Astrocyte (in vitro differentiated cells and primary cell): ENCODE results near the gene ALPL. TPM values are rescaled to one million over a fixed set of nuclear protein-coding genes. Genes with fewer than 3 reads are reported as not detected.

Source experiments
- DNase-seq: peaks from one replicate; pipeline ENCODE4 v3.0.0-alpha.2; 2010; ENCODE audit warnings: low read depth
- FAIRE-seq: peaks from 2 replicates; lab custom pipeline; 2011; peaks lifted over from hg19 to GRCh38; lab: Jason Lieb, UNC
- H2AFZ ChIP-seq: 2 replicates; pipeline ENCODE4 v1.6.0; 2012; ENCODE audit warnings: low read depth, low read length, inconsistent platforms
- H3K27ac ChIP-seq: 2 replicates; pipeline ENCODE4 v1.5.1; 2011; ENCODE audit warnings: low read depth, low read length, inconsistent platforms
- H3K27me3 ChIP-seq: 2 replicates; pipeline ENCODE4 v1.6.0; 2011; ENCODE audit warnings: low read length, inconsistent platforms; ENCODE audit not compliant: insufficient read depth
- H3K36me3 ChIP-seq: 2 replicates; pipeline ENCODE4 v1.5.1; 2011; ENCODE audit warnings: low read length, inconsistent platforms; ENCODE audit not compliant: insufficient read depth
- H3K4me1 ChIP-seq: 2 replicates; pipeline ENCODE4 v1.5.1; 2011; ENCODE audit warnings: low read length, inconsistent platforms; ENCODE audit not compliant: insufficient read depth
- H3K4me2 ChIP-seq: 2 replicates; pipeline ENCODE4 v1.6.0; 2012; ENCODE audit warnings: low read length, inconsistent platforms
- H3K4me3 ChIP-seq: 2 replicates; pipeline ENCODE4 v1.5.1; 2011; ENCODE audit warnings: low read depth, mild to moderate bottlenecking, low read length, inconsistent platforms; ENCODE audit not compliant: insufficient read depth
- H3K79me2 ChIP-seq: 2 replicates; pipeline ENCODE4 v1.6.0; 2012; ENCODE audit warnings: mild to moderate bottlenecking, low read length, inconsistent platforms; ENCODE audit not compliant: insufficient read depth
- H3K9ac ChIP-seq: 2 replicates; pipeline ENCODE4 v1.6.0; 2012; ENCODE audit warnings: mild to moderate bottlenecking, low read length, inconsistent platforms
- H3K9me3 ChIP-seq: 2 replicates; pipeline ENCODE4 v1.5.1; 2012; ENCODE audit warnings: low read depth, mild to moderate bottlenecking, low read length, inconsistent platforms; ENCODE audit not compliant: insufficient read depth
- H4K20me1 ChIP-seq: 2 replicates; pipeline ENCODE4 v1.6.0; 2012; ENCODE audit warnings: low read length, inconsistent platforms; ENCODE audit not compliant: insufficient read depth
- H3K27ac Mint-ChIP-seq: one replicate; pipeline ENCODE4 v1.8.0; 2021; ENCODE audit warnings: mild to moderate bottlenecking, mixed read lengths; ENCODE audit not compliant: unreplicated experiment
- H3K27me3 Mint-ChIP-seq: one replicate; pipeline ENCODE4 v1.8.0; 2021; ENCODE audit warnings: low read depth, mixed read lengths; ENCODE audit not compliant: unreplicated experiment
- H3K36me3 Mint-ChIP-seq: one replicate; pipeline ENCODE4 v1.8.0; 2021; ENCODE audit warnings: low read depth, mixed read lengths; ENCODE audit not compliant: unreplicated experiment
- H3K4me1 Mint-ChIP-seq: one replicate; pipeline ENCODE4 v1.8.0; 2021; ENCODE audit warnings: low read depth, mixed read lengths; ENCODE audit not compliant: unreplicated experiment
- H3K4me3 Mint-ChIP-seq: one replicate; pipeline ENCODE4 v1.8.0; 2021; ENCODE audit warnings: mild to moderate bottlenecking, moderate library complexity, mixed read lengths; ENCODE audit not compliant: unreplicated experiment
- H3K9me3 Mint-ChIP-seq: one replicate; pipeline ENCODE4 v1.8.0; 2021; ENCODE audit warnings: mild to moderate bottlenecking, mixed read lengths; ENCODE audit not compliant: unreplicated experiment
- EZH2 ChIP-seq: IDR thresholded peaks from 2 replicates; pipeline ENCODE4 v1.6.1; 2012; ENCODE audit warnings: mild to moderate bottlenecking, low read length, inconsistent platforms; ENCODE audit not compliant: insufficient read depth
- total RNA-seq: library from RNA; stranded (reverse); gene quantifications from 2 replicates; pipeline ENCODE4 v1.2.1, GENCODE V29; 2021
- TF ChIP-seq, protein P1 (sequence below): IDR thresholded peaks from 2 replicates; pipeline ENCODE4 v1.5.1; 2011; ENCODE audit warnings: low read depth, mild to moderate bottlenecking, inconsistent platforms, low read length, moderate library complexity; ENCODE audit not compliant: insufficient read depth

Gene ALPL
- total RNA-seq, 1 donor from 2014 or later: 24.3 TPM

DNA sequence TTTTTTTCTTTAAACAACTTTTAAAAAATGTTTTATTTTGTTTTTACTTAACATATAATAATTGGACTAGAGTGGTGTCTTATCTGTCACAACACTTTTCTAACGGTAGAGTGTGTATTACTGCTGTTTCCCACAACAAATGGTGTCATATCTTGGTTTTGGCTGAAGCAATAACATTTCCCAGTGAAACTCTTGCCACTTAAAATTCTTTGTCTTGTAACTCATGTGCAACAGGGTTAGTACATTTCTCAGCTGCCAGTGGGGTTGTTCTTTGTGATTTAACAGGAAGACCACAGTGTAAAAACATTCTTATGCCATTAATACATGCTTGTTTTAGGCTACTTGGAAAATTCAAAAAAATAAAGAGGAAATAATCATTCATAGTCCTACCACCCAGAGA lies 43.5 kb downstream of the ALPL start:
- H3K27ac Mint-ChIP-seq: peak overlapping the region; percentile 93

DNA sequence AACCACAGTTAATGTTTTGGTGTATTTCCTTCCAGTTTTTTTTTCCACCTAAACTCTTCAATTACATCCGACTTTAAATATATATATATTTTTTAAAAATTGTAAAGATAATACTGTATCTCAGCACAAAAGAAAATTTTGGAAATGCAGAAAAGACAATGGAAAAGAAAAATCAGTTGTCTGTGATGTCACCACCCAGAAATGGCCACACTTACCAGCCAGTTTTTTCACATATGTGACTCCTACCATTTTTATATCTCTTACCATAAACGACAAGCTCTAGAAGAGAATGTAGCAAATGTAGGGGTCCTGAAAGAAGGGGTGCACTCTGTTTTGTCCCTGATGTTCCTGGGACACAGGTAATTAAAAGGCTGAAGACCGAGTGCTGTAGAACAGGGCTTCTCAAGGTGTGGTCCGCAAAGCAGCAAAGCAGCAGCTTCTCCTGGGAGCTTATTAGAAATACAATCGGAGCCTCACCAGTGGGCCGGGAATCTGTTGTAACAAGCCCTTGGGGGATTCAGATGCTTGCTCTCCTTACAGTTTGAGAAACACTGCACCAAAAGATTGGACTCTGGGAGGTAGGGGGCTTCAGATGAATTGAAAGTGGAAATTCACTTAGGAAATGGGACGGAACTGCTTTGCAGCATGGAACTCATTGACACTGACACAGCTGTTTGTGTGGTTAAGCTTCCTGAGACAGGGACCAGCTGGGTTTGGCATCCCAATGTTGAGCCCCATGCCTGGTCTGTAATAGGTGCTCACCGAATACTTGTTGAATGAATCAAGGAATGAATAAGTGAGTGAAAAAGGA lies 44.1 kb downstream of the ALPL start:
- peak overlapping the region; percentile 78 for H3K9ac ChIP-seq
- peak; percentile 87 for DNase-seq

More for the DNA sequence above, 43.5 kb downstream of the ALPL start:
- Histone ChIP-seq H3K36me3 (no peaks in the 10 kb centered on the region), H3K4me3 (no peak overlapping the region), H3K9ac (no peak overlapping the region), H3K9me3 (no peaks in the 10 kb centered on the region), H4K20me1 (no peaks in the 10 kb centered on the region), H3K4me1 (peaks cover 22% of the 10 kb centered on the region), H3K79me2 (no peaks in the 10 kb centered on the region), H2AFZ (no peak overlapping the region), H3K4me2 (peak overlapping the region; percentile 84), H3K27ac (peak overlapping the region; percentile 89), H3K27me3 (peaks cover 12% of the 10 kb centered on the region)
- peaks cover 6% of the 10 kb centered on the region for H3K36me3 Mint-ChIP-seq
- TF ChIP-seq, protein P1, sequence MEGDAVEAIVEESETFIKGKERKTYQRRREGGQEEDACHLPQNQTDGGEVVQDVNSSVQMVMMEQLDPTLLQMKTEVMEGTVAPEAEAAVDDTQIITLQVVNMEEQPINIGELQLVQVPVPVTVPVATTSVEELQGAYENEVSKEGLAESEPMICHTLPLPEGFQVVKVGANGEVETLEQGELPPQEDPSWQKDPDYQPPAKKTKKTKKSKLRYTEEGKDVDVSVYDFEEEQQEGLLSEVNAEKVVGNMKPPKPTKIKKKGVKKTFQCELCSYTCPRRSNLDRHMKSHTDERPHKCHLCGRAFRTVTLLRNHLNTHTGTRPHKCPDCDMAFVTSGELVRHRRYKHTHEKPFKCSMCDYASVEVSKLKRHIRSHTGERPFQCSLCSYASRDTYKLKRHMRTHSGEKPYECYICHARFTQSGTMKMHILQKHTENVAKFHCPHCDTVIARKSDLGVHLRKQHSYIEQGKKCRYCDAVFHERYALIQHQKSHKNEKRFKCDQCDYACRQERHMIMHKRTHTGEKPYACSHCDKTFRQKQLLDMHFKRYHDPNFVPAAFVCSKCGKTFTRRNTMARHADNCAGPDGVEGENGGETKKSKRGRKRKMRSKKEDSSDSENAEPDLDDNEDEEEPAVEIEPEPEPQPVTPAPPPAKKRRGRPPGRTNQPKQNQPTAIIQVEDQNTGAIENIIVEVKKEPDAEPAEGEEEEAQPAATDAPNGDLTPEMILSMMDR: no peak
- no peak for TF ChIP-seq EZH2
- H3K4me3 Mint-ChIP-seq: no peak overlapping the region
- no peaks in the 10 kb centered on the region for H3K9me3 Mint-ChIP-seq
- DNase-seq: peak; percentile 98
- H3K4me1 Mint-ChIP-seq: peaks cover 24% of the 10 kb centered on the region
- FAIRE-seq: peak; percentile 96
- peaks cover 3% of the 10 kb centered on the region for H3K27me3 Mint-ChIP-seq

More for the DNA sequence above, 44.1 kb downstream of the ALPL start:
- Histone ChIP-seq H3K4me2 (peak overlapping the region; percentile 84), H4K20me1 (no peaks in the 10 kb centered on the region), H3K4me1 (peaks cover 22% of the 10 kb centered on the region), H3K79me2 (no peaks in the 10 kb centered on the region), H3K4me3 (peak overlapping the region; percentile 32), H3K9me3 (no peaks in the 10 kb centered on the region), H2AFZ (peak overlapping the region; percentile 2), H3K27ac (peak overlapping the region; percentile 89), H3K36me3 (no peaks in the 10 kb centered on the region), H3K27me3 (peaks cover 10% of the 10 kb centered on the region)
- H3K9me3 Mint-ChIP-seq: no peaks in the 10 kb centered on the region
- TF ChIP-seq, protein P1: no peak
- TF ChIP-seq EZH2: no peak
- H3K4me1 Mint-ChIP-seq: peaks cover 24% of the 10 kb centered on the region
- peak; percentile 37 for FAIRE-seq
- peak overlapping the region; percentile 99 for H3K27ac Mint-ChIP-seq
- H3K27me3 Mint-ChIP-seq: peaks cover 3% of the 10 kb centered on the region
- H3K4me3 Mint-ChIP-seq: peak overlapping the region; percentile 54
- peaks cover 6% of the 10 kb centered on the region for H3K36me3 Mint-ChIP-seq
